ENCODE data around the gene ATG13. TPM values are rescaled to one million over a fixed set of nuclear protein-coding genes. Genes with fewer than 3 reads are reported as not detected.

Gene ATG13
- total RNA-seq, 3 donors from 2014 or later: 84.2 to 113 (median 87.5) TPM

- Histone ChIP-seq H3K36me3 (peaks cover 9% of the 10 kb centered on the region), H3K4me3 (no peak overlapping the region), H3K27ac (no peak overlapping the region), H3K4me1 (peaks cover 12 to 13% of the 10 kb centered on the region in 2 donors), H3K27me3 (no peaks in the 10 kb centered on the region), H3K9me3 (no peaks in the 10 kb centered on the region)
- DNase-seq (ENCODE audit: low spot score in 2 of 2): no peak
- intact Hi-C loops (cut with DNase I; ENCODE audit: low total_unique reads): no loop called here
- no peak for TF ChIP-seq POLR2AphosphoS5 (IDR thresholded peaks at IDR 0.05)
- no peak for TF ChIP-seq POLR2A (IDR thresholded peaks at IDR 0.05)
- TF ChIP-seq CTCF (IDR thresholded peaks at IDR 0.05): no peak
Observed at GRCh38 chr11:46671958-46672315, 54.6 kb downstream of the ATG13 start.

- DNase-seq (ENCODE audit: low spot score in 2 of 2): no peak
- Histone ChIP-seq H3K27me3 (no peaks in the 10 kb centered on the region), H3K36me3 (peaks cover 9% of the 10 kb centered on the region), H3K9me3 (no peaks in the 10 kb centered on the region), H3K4me1 (peaks cover 12 to 13% of the 10 kb centered on the region in 2 donors), H3K27ac (peak overlapping the region in 1 of 2 donors; percentile 34), H3K4me3 (no peak overlapping the region)
- intact Hi-C loops (cut with DNase I; ENCODE audit: low total_unique reads): no loop called here
- no peak for TF ChIP-seq POLR2A (IDR thresholded peaks at IDR 0.05)
- no peak for TF ChIP-seq POLR2AphosphoS5 (IDR thresholded peaks at IDR 0.05)
- TF ChIP-seq CTCF (IDR thresholded peaks at IDR 0.05): no peak
Observed at GRCh38 chr11:46672381-46672839, 55.1 kb downstream of the ATG13 start.

- peaks cover 12 to 13% of the 10 kb centered on the region in 2 donors for H3K4me1 ChIP-seq
- peaks cover 14% of the 10 kb centered on the region for H3K36me3 ChIP-seq
Observed at GRCh38 chr11:46673713-46674462, 56.5 kb downstream of the ATG13 start.

GRCh38 chr11:46674463-46675287, 57.3 kb downstream of the ATG13 start:
- Histone ChIP-seq H3K4me3 (no peak overlapping the region), H3K27me3 (no peaks in the 10 kb centered on the region), H3K4me1 (peaks cover 12 to 13% of the 10 kb centered on the region in 2 donors), H3K36me3 (peaks cover 9% of the 10 kb centered on the region), H3K9me3 (no peaks in the 10 kb centered on the region), H3K27ac (peak overlapping the region; percentile 90 to 97)
- no peak for TF ChIP-seq CTCF (IDR thresholded peaks at IDR 0.05)
- TF ChIP-seq POLR2A (IDR thresholded peaks at IDR 0.05): no peak
- TF ChIP-seq POLR2AphosphoS5 (IDR thresholded peaks at IDR 0.05): no peak
- DNase-seq (ENCODE audit: low spot score in 2 of 2): no peak
- intact Hi-C loops (cut with DNase I; ENCODE audit: low total_unique reads): no loop called here

More at GRCh38 chr11:46673713-46674462, 56.5 kb downstream of the ATG13 start:
- intact Hi-C loops (cut with DNase I; ENCODE audit: low total_unique reads): no loop called here
- Histone ChIP-seq H3K27me3 (no peaks in the 10 kb centered on the region), H3K9me3 (no peaks in the 10 kb centered on the region), H3K4me3 (no peak overlapping the region), H3K27ac (peak overlapping the region; percentile 90 to 97)
- no peak for TF ChIP-seq POLR2A (IDR thresholded peaks at IDR 0.05)
- no peak for TF ChIP-seq CTCF (IDR thresholded peaks at IDR 0.05)
- DNase-seq (ENCODE audit: low spot score in 2 of 2): no peak
